GM12801 (cell line): ENCODE results near the gene PGAP6.

Experiments
- TF ChIP-seq, protein P1 (sequence below): IDR thresholded peaks from one replicate; pipeline ENCODE4 v1.5.1; 2011; ENCODE audit warnings: control low read depth; ENCODE audit not compliant: insufficient read length; ENCODE audit errors: extremely low read depth

The PGAP6 gene

DNA sequence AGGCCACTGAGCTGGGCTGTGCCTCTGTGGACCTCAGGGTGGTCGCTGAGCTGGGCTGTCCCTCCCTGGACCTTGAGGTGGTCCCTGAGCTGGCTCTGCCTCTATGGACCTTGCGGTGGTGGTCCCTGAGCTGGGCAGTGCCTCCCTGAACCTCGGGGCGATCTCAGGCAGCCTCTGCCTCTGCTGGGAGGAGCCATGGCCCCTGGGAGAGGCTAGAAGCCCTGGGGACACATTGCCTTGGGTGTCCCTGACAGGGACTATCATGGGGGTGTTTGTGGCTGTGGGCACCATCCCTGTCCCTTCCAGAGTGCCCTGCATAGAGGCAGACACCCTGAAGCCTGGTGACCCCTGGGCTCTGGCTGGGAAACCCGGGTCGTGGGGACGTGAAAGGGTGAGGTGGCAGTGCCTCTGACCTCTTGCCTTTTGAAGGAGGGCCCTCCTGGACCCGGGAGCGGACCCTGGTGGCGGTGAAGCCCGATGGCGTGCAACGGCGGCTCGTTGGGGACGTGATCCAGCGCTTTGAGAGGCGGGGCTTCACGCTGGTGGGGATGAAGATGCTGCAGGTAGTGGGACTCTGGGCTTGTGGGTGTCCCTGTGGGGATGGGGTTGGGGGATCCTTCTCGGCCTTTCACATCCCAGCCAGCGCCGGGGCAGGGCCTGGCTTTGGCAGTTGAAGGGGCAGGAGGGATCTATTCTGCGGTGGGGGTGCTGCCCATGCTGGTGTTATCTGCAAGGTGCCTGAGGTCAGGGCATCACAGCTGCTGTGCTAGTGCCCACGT lies 17.0 kb upstream of the PGAP6 start:
- TF ChIP-seq, protein P1, sequence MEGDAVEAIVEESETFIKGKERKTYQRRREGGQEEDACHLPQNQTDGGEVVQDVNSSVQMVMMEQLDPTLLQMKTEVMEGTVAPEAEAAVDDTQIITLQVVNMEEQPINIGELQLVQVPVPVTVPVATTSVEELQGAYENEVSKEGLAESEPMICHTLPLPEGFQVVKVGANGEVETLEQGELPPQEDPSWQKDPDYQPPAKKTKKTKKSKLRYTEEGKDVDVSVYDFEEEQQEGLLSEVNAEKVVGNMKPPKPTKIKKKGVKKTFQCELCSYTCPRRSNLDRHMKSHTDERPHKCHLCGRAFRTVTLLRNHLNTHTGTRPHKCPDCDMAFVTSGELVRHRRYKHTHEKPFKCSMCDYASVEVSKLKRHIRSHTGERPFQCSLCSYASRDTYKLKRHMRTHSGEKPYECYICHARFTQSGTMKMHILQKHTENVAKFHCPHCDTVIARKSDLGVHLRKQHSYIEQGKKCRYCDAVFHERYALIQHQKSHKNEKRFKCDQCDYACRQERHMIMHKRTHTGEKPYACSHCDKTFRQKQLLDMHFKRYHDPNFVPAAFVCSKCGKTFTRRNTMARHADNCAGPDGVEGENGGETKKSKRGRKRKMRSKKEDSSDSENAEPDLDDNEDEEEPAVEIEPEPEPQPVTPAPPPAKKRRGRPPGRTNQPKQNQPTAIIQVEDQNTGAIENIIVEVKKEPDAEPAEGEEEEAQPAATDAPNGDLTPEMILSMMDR: no peak

GRCh38 chr16:397736-398332 lies 16.1 kb upstream of the PGAP6 start:
- TF ChIP-seq, protein P1: no peak

DNA sequence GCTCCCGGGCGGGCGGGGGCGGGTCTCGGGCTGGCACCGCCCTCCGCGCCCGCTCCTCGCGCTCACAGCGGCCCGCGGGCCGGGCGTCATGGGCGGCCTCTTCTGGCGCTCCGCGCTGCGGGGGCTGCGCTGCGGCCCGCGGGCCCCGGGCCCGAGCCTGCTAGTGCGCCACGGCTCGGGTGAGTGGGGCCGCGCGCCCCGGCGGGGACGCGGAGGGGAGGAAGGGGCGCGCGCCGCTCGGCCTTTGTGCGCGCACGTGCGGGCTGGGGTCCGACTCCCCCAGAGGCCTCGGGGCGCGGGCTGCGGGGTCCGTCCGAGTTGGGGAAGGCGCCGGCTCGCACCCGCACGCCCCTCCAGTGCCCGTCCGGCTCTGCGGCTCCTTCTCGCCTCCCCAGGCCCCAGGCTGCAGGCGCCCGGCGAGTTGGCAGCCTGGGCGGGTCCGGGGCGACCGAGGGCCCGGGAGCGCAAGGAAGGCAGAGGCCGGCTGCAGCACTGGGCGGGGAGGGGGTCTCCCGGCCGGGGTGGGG lies 15.4 kb upstream of the PGAP6 start, which contains the start of gene NME4:
TSS of gene NME4 (plus strand) at position 65 of the 527 bp plus-strand sequence. CDS start at position 89, 24 bp downstream.
- TF ChIP-seq, protein P1: no peak

DNA sequence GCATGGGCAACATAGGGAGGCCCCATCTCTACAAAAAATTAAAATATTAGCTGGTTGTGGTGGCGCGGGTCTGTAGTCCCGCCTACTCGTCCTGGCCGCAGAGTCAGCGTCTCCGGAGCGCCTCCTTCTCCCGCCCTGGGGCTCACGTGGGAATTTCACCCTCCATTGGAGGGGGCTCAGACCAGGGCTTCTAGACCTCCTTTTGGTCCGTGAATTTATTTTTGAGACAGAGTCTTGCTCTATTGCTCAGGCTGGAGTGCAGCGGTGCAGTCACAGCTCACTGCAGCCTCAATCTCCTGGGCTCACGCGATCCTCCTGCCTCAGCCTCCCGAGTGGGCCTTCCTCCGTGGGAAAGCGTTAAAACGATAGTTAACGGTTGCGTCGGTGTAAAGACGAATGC lies 14.8 kb upstream of the PGAP6 start:
- TF ChIP-seq, protein P1: no peak

- TF ChIP-seq, protein P1: no peak
These were observed 14.4 kb upstream of the PGAP6 start for GRCh38 chr16:396199-396598.

GRCh38 chr16:392450-393030 lies 10.8 kb upstream of the PGAP6 start:
- TF ChIP-seq, protein P1: no peak

- TF ChIP-seq, protein P1: peak; percentile 9
These were observed 10.1 kb upstream of the PGAP6 start for GRCh38 chr16:391885-392335.
